Melanocyte of skin (primary cell): ENCODE results near the gene TDRD5. TPM values are rescaled to one million over a fixed set of nuclear protein-coding genes. Genes with fewer than 3 reads are reported as not detected.

Experiments
- small RNA-seq, 2 donors: library from RNA; depleted of rRNA; stranded (forward); fragments of <200 nt; gene quantifications; one replicate each; pipeline ENCODE3, GENCODE V24; 2012
- total RNA-seq, 2 donors: library from RNA; depleted of rRNA; stranded (reverse); fragments of >200 nt; gene quantifications; 2 replicates each; pipeline ENCODE4 v1.2.3, GENCODE V29; 2012

Gene TDRD5
- total RNA-seq: not detected

GRCh38 chr1:179591592-179592580, at the start of gene TDRD5:
TSS of gene TDRD5 (plus strand) at chr1:179591832. CDS start at chr1:179592616, 784 bp downstream.

GRCh38 chr1:179575497-179576314, 15.9 kb upstream of the TDRD5 start, which contains the start of gene NPHS2:
TSS of gene NPHS2 (minus strand) at chr1:179575948. CDS start at chr1:179575864, 84 bp downstream.

Small RNAs within 50 kb of the gene (small RNA-seq; reads per million reads assigned to genes)
- gene RNU5F-2P: 0 reads per million in 2 donors

Other genes starting within 250 kb of the TDRD5 start
- gene AXDND1, start 225.9 kb upstream of the TDRD5 start, total RNA-seq: 1 to 10 TPM in 1 of 2 donors, under 1 TPM in 1; 0.67 to 1.0 TPM
- gene NPHS2, start 15.9 kb upstream of the TDRD5 start, total RNA-seq: under 1 TPM in 1 of 2 donors, not detected in 1; under 0.01 TPM
- under 1 TPM; under 0.01 to 1.00 TPM for gene FAM163A, start 151.5 kb downstream of the TDRD5 start, total RNA-seq